Stimulated activated CD8-positive, alpha-beta memory T cell treated with anti-CD3 and anti-CD28 coated beads, Interleukin-12 subunit alpha, Interleukin-12 subunit beta, amount 100 ng/mL, for 24 hours (primary cell): Measurements from ENCODE around the gene DNM3.

Experiments
- DNase-seq: peaks from one replicate; pipeline ENCODE4 v3.0.0-alpha.2; 2020; ENCODE audit errors: extremely low read depth

The DNM3 gene

DNA sequence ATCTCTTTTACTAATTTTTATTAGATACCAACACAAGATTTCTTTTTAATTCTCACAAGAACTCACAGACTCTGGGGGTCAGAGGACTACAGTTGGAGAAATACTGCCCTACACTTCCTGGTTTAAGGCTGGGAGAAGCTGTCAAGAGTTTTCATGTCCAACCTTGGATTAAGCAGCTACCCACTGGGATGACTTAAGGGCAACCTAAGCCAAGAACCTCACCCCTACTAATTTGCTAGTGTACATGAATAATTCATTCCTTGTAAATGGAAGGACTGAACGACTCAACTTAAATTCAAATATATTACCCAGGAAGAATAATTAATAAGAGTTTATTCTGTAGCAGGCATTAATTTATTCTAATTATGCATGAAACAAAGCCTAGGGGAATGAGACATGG lies 396.9 kb downstream of the DNM3 start:
- no peak for DNase-seq

DNA sequence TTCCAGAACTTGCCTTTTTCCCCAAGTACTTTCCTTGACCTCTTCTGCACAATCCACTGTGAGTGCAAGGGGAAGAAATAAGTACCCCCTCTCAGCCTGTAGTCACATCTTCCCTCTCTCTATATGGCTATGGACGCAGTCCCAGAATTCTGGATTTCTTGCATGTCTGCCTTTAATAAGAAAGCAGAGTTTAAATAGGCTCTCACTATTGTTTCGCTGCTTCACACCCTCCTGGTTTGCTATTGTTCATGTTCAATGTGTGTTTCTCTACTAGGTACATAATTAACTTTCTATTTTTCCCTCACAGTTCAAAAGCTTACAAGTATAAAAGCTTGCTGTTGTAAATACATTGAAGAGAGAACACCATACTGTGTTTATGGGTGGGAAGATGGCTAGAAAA lies 397.7 kb downstream of the DNM3 start:
- DNase-seq: no peak

DNA sequence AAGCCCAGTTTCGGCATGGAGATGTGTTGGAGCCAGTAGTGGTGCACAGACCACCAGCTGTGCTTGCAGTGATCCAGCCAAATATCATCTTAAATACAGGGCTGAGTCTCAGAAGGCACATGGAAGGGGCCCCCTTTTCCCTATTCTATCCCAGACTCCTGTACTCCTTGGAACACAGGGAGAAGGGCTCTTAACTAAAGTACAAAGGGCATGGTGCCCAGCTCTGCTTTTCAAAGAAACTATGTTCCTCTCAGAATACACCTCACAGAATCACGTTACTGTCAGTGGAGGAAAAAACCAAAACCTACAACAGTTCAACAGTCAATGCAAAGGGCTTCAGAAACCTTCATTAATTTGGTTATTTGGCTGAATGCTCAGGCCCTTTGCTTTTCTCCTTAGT lies 398.6 kb downstream of the DNM3 start:
- no peak for DNase-seq

DNA sequence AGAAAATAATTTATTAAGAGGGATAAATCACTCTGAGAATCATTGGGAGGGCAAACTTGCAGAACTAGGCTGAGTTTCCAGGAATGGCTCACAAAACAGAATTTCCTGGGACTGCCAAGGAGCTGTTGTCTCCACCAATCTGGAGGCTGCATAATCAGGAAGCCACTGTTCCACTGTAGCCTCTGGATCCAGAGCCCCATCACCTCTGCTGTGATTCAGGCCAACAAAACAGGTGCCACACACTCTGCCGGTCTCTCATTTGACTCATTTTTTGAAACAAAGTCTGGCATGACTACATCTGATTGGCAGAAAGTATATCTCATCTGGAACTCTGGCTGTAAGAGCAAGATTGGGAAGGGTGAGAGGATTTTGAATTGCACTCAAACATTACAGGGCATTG lies 400.2 kb downstream of the DNM3 start:
- no peak for DNase-seq

DNA sequence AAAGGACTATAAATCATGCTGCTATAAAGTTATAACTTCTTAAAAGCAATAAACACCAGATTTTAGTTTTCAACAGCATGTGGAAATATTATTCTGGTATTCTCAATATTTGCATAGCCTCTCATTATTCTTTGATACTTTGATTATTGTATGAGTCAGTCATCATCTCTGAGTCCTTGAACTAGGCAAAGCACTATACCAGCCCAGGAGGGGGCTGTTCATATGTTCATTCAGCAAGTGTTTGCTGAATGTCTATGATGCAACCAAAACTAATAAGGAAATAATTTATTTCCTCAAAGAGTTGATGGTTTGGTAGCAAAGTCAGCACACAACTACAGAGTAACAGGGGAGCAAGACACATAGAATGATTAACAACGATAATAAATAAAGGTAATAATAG lies 403.6 kb downstream of the DNM3 start:
- DNase-seq: no peak

DNA sequence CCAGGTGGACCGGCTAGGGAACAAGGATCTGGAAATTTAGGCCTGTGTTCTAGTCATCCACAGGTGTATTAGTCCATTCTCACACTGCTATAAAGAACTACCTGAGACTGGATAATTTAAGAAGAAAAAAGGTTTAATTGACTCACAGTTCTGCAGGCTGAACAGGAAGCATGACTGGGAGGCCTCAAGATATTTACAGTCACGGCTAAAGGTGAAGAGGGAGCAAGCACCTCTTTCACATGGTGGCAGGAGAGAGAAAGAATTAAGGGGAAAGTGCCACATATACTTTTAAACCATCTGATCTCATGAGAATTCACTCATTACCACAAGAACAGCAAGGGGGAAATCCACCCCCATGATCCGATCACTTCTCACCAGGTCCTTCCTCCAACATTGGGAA lies 404.5 kb downstream of the DNM3 start:
- DNase-seq: no peak

DNA sequence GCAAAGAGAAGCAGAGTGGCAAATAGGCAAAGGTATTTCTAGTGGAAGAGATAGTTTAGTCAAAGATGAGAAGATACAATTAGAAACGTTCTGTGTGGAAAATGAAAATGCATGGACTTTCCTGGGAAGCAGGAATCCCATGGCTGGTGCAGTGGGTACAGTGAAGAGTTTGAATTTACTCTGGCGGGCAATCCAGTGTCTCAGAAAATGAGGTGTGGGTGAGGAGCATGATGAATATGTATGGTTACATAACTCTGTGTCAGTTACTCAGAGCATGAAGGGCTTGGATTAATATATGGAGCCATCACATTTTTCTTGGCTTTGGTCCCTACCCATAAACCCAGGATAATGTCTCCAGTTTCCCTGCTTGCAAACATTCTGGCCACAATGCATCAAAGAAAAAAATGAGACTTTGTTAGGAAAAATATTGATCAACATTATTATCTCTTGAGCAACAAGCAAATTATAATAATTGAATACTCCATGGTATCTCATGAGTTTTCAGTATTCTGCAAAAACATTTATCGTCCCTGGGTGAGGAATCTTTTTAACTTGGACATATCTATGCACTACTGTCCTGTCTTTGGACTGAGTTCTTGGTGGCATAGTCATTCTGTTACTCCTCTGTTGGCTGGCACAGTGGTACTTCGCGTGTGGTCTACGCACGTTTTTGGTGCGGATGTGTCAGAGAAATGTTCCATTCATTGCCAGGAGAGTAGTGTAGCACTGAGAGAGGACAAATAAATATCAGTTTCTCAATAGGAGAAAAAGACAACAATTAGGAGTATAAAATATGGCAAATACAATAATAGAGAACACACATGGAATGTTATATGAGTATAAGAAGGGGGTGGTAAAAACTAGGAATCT lies 405.5 kb downstream of the DNM3 start:
- DNase-seq: no peak

DNA sequence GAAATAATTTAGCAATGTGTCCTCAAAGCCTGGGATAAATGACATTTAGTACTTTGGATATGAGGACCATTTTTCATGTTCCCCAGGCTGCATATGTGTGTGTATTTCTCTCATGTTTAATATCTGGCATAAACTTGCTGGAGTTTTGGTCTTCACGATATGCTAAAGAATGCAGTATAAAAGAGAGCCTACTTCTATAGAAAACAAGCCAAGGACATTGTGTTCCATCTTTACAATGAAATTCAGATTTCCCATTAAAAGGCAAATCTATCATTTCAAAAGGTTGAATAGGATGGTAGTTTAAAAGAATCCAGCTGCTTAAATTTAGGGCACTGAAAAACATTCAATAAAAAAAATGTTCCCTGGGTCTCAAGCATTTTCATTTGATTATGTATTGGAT lies 410.2 kb downstream of the DNM3 start:
- DNase-seq: no peak

DNA sequence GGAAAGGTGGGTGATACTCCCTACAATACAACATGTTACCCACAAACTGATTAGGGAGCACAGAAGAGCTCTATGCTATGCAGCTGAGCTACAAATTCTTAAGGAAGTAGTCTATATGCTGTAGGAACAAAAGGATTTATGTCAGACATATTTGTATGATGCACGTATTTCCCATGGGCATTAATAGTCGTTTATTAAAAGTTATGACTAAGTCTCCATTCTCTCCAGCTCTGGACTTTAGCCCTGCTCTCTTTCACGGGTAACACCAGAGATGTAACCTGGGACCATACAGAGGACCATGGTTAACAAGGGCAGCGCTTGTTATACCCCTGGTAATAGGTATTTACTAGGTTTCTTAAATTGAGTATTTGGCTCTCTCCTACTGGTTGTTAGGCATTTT lies 411.0 kb downstream of the DNM3 start:
- no peak for DNase-seq

DNA sequence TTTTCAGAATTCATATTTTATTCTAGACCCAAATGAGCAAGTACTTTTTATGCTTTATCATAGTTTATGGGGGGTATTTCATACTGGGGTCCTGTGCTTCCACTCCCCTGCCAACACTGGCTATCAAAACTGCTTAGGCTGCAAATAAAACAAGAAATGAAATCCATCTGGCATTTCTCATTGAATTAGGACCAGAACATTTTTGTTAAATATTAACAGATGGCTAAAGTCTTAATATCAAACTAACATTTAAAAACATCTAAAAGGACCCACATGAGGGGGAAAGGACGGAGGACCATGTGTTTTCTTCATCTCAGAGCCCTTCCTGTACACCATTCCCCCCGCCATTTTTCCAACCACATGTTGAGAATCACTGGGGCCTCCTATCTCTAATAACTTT lies 411.7 kb downstream of the DNM3 start:
- DNase-seq: no peak

DNA sequence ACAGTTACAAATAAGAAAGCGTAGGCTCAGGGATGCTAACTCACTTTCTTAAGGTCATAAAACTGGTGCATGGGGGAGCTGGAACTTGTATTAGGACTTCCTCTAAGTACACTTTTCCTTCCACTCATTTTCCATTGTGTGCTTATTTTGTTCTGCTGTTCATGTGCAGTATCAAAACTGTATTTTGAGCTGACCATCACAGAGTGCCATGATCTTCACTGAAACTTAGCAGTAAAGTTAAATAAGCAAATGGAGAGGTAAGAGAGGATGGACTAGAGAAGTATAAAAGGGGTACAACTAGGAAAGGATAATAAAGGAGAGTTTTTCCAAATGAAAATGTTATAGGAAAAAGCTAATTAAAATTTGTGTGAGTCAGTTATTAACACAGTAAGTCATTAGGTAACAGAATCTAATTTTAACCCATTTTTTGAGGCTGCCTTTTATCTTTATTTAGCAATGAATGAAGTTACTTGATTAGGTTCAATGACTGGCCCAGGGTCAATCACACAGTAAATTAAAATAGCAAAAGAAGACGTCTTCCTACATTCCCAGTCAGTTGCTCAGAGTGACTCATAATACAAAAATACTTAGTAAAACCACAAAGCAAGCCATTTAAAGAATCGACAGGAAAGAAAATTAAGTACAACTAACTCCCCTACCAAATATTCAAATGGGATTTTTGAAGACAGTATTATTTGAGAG lies 413.4 kb downstream of the DNM3 start:
- DNase-seq: no peak

DNA sequence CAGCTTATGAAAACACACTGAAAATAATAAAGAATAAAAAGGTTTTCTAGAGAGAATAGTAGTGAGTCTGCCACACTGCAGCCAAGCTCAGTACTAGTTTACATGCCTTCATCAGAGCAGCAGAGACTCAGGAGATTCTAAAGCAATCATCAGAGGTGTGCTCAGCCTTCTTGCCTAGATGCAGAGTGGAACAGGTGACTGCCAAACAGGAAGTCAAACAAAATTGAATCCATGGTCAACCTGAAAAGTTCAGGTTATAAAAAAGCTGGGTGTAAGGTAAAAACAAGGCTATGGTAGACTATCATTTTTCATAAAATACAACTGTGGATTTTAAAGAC lies 413.9 kb downstream of the DNM3 start:
- DNase-seq: no peak

DNA sequence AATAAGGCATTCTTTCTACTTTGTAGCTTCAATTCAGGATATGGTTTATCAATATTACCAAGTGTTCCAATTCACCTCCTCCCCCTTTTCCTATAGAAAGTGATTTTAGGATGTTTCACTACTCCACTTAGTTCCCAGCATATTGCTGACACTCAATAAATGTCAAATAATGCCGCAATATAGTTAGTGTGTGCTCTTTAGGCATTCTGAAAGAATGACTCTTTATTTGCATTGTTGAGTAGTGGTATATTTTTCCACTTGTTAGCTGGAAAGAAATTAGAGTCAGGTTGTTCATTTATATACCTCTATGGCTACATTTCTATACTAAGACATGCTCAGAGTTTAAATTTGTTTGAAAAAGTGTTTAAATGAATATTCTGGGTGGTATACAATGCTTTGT lies 424.6 kb downstream of the DNM3 start:
- DNase-seq: no peak

DNA sequence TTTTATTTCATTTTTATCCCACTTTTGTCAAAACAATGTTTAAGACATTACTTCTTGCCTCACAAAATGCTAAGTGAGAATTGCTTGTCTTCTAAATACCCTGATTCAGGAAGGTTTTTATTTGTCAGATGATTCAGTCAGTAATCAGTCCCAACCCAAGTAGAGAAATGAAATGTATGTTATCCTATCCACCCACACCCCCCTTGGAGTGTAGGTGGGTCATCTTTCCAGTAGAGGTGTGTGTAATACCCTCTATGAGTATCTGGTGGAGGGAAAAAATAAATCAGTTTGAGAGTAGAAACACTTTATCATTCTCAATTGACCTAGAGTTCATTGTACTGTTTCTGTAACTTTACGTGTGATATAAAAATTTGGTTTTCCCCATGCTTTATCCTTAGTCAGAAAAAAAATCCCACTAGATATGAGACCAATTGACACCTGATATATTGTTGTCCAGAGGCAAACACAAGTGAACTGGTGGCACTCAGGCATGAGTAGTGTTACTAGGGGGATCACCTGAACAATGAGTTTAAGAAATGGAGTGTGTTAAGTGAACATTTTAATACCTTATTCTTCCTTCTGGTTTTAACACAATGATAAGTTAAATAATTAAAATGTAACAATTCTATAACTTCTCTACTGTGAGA lies 425.4 kb downstream of the DNM3 start:
- DNase-seq: peak; percentile 12

DNA sequence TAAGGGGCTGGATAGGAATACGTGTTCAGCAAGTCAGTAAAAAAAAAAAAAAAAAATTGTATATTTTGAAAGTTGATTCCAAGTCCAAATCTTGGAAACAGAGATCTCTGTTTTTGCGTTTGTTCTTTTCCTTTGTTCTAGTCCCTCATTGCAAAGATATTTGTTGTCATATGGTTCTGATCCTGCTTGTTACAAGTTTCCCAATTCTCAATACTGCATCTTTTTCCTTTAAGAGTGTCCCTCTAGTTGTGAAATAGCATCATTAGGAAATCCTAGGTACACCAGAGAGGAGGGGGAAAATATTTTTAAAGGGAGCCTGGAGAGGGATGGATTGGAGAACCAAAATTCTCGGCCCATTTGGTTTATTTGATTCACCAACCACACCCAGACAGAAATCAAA lies 426.9 kb downstream of the DNM3 start:
- DNase-seq: no peak

DNA sequence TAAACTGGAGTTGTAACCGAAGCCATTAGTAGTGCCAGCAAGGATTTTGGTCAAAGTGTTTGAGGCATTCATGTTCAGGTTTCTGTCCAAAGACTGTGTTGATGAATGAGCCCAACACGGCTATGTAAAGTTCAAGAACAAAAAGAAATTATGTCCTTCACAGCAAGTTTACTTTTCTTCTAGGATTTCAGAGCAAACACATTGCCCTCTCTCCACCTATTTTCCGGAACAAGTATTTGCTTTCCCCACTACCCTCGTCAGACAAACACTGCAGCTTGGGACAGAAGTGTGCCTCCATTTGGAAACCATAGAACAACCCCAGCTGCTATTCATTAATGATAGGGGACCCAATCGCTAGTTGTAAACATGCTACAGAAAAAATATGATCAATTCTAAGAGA lies 427.8 kb downstream of the DNM3 start:
- no peak for DNase-seq

DNA sequence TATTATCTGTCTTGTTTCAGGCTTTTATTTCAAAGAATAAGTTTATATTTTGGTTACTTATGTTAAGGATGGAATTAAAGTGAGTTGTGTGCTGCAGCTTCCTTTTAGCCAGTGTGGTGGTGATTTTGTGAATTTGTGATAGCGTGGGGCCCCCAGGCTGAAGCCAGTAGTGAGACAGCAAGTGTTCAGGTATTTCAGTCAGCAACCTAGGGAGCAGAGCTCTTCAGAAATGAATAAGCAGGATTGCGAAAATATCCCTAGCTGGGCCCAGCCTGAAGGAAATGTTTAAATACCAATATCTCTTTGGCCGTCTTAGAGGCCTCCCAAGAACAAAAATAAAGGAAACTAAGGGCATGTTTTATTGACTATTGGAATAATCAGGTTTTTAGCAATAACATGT lies 428.3 kb downstream of the DNM3 start:
- no peak for DNase-seq

DNA sequence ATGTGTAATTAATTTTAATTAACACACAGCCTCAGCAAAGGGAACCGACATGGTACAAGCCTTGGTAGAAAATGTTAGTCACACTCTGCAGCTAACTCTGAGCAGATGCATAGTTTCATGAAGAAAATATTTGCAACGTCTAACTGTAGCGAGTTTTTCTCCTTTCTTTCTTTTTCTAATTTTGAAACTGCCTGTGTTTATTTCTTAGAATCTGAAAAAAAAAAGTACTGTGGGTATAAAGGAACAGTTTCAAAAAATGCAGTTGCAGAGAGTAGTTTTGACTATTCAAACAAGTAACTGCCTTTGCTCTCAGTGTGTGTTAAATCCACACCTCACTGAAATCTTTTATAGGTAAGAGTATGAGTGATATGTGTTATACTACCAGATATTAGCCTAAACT lies 429.3 kb downstream of the DNM3 start:
- no peak for DNase-seq

DNA sequence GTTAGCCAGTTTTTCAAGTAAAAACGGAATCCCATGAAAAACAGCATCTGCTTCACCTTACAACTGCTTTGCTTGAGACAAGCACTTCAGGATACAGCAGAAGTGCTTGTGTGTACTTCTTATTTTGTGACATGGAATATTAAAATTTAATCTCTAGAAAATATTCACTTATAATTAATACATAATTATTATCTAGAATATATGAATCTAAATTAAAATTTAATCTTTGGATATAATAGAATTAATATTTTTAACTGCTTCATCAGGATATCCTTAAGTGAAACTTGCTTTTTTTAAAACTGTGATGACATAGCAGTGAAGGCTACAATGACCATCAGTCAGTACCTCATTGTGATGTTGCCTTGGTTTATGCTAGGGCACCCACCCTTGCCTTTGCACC lies 430.8 kb downstream of the DNM3 start:
- no peak for DNase-seq

DNA sequence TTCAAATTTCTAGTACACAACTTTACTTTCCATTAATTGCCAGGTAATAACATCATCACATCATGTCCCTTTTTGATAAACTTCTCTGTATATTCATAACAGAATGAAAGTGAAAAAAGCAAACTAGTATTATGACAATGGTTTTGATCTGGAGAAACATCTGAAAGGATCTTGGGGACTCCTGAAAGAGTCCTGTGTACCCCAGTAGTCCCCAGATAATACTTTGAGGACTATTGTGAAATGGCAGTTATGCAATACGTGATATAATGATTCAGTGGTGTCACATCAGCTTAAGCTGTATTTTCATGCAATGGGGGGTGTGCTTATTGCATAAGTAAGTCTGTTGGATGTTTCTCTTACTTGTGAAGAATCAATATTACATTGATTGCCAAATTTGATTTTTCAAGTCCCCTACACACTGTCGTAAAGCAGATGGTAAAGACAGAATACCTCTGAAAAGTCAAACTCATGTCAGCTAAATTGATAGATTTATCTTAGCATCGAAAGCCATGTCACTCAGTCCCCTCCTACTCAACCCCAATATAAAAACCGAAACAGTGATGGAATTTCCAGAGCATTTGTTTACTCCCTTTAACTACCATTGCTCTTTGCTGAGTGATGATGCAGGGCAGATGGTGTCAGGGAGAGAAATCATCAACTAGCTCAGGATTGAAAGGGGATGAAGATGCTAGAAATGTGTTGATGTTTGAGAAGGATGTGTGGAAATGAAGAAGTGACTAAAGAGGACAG lies 432.5 kb downstream of the DNM3 start:
- no peak for DNase-seq

DNA sequence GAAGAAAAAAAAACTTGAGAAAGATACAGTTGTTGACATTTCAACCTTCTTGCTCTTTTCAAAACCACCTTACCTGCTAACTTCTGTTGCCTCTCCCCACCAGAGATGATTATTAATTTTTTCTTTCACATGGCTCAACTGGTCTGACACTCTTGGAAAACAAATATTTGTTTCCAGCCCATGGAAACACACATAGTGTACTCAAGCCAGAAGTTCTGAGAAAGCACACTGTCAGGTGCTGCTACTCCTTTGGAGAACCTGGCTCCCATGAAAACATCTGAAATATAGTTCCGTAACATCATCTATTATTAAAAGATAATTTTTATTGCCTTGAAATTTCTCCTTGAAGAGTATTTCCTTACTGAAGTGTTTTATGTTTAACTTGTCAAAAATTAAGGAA lies 434.2 kb downstream of the DNM3 start:
- no peak for DNase-seq

DNA sequence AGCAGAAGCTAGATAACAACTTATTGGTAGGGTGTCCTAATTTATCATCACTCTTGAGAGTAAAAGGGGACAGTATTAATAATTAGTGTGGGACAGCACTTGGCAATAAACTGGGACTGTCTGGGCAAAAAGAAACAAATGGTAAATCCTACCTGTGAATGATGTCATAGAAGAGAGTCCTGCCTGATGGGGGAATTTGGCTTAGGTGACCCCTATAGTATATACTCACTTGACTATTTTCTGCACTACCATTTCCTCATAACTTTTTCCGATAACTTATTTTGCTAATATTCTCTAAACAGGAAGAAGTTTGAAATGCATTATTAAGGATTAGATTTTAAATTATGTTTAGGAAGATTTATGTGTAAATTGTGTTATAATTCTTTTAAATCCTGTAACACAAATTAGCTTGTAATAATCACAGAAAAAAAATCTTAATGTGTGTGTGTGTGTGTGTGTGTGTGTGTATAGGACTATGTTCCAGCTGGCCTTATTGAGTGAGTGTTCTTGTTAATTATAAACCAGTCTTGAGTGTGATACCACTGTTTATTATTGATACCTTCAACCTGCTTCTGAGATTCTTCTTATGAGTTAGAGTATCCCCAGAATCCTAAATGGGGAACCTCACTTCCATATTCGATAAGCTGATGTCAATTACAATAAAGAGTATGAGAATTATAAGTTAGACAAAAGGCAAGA lies 435.0 kb downstream of the DNM3 start:
- DNase-seq: no peak
